Liver (tissue), 3 donors: ENCODE measurements around the gene CHSY1.

Experiments
- ATF3 ChIP-seq: IDR thresholded peaks from 2 replicates; pipeline ENCODE4 v1.6.1; 2016; ENCODE audit warnings: antibody characterized with exemption
- CTCF ChIP-seq: fragments of 150-350 bp; IDR thresholded peaks from 2 replicates; pipeline ENCODE4 v1.5.1; 2017; ENCODE audit warnings: improper control_type of control experiment, low read depth, low read length; ENCODE audit not compliant: missing input control
- GABPA ChIP-seq, 2 donors: IDR thresholded peaks in 1 of 2; conservative IDR thresholded peaks in 1 of 2; 2 replicates each; pipeline ENCODE4 v1.6.1; 2016; ENCODE audit warnings: antibody characterized with exemption in 2 of 2, mild to moderate bottlenecking in 1 of 2, moderate library complexity in 1 of 2
- HNF4A ChIP-seq, 2 donors: conservative IDR thresholded peaks; 2 replicates each; pipeline ENCODE4 v1.6.1; 2016; ENCODE audit warnings: antibody characterized with exemption in 2 of 2, mild to moderate bottlenecking in 2 of 2
- HNF4G ChIP-seq: IDR thresholded peaks from 2 replicates; pipeline ENCODE4 v1.6.1; 2016; ENCODE audit warnings: antibody characterized with exemption
- RAD21 ChIP-seq, 2 donors: IDR thresholded peaks; 2 replicates each; pipeline ENCODE4 v1.6.1; 2016; ENCODE audit warnings: antibody characterized with exemption in 2 of 2, mild to moderate bottlenecking in 2 of 2
- REST ChIP-seq: IDR thresholded peaks from 2 replicates; pipeline ENCODE4 v1.6.1; 2016; ENCODE audit warnings: antibody characterized with exemption, mild to moderate bottlenecking
- RXRA ChIP-seq, 2 donors: IDR thresholded peaks; 2 replicates each; pipeline ENCODE4 v1.6.1; 2017 to 2018; ENCODE audit warnings: antibody characterized with exemption in 2 of 2, mild to moderate bottlenecking in 1 of 2
- SP1 ChIP-seq: IDR thresholded peaks from 2 replicates; pipeline ENCODE4 v1.6.1; 2018; ENCODE audit warnings: antibody characterized with exemption, mild to moderate bottlenecking
- TAF1 ChIP-seq: conservative IDR thresholded peaks from 2 replicates; pipeline ENCODE4 v1.6.1; 2016; ENCODE audit warnings: antibody characterized with exemption, mild to moderate bottlenecking
- donor health status: healthy.
- donor health status: healthy.

- no peak for TF ChIP-seq TAF1
- no peak for TF ChIP-seq CTCF
- no peak for TF ChIP-seq ATF3
- no peak for TF ChIP-seq REST
- TF ChIP-seq RXRA (IDR thresholded peaks at IDR 0.05): no peak
- TF ChIP-seq SP1: no peak
- no peak for TF ChIP-seq GABPA (IDR thresholded peaks at IDR 0.05 in 1 of 2, conservative IDR thresholded peaks at IDR 0.05 in 1 of 2)
- TF ChIP-seq HNF4G: no peak
- no peak for TF ChIP-seq RAD21 (IDR thresholded peaks at IDR 0.05)
- no peak for TF ChIP-seq HNF4A (conservative IDR thresholded peaks at IDR 0.05)
Measured at GRCh38 chr15:101194546-101195125, 57.2 kb downstream of the CHSY1 start.
